Adrenal gland (tissue), 12 donors: Measurements from ENCODE around the gene GNAI3. TPM values are rescaled to one million over a fixed set of nuclear protein-coding genes. Genes with fewer than 3 reads are reported as not detected.

ENCODE experiments used
- DNase-seq, 7 donors: peaks; one replicate each; pipeline ENCODE4 v3.0.0-alpha.2; 2019 to 2020
- H3K27ac ChIP-seq, 5 donors: fragments of 200-600 bp; sonication (generic) in 4 of 5; 1 replicate in 3 of 5; 2 replicates in 2 of 5; pipeline versions ENCODE4 v1.5.1 to v1.8.0; 2016 to 2020; ENCODE audit warnings: mild to moderate bottlenecking in 1 of 5
- H3K27me3 ChIP-seq: fragments of 200-600 bp; 2 replicates; pipeline ENCODE4 v1.8.0; 2021
- H3K36me3 ChIP-seq, 2 donors: fragments of 200-600 bp; replicated peaks in 1 of 2; 1 replicate in 1 of 2; 2 replicates in 1 of 2; pipeline versions ENCODE4 v1.5.1 to v1.8.0; 2018 to 2022
- H3K4me1 ChIP-seq, 2 donors: fragments of 200-600 bp; replicated peaks in 1 of 2; 1 replicate in 1 of 2; 2 replicates in 1 of 2; pipeline versions ENCODE4 v1.5.1 to v1.8.0; 2018 to 2021
- H3K4me3 ChIP-seq, 4 donors: fragments of 200-600 bp; sonication (generic) in 3 of 4; one replicate each; pipeline ENCODE4 v1.5.1; 2016 to 2018
- H3K9me3 ChIP-seq, 3 donors: fragments of 200-600 bp; sonication (generic) in 1 of 3; replicated peaks in 1 of 3; 1 replicate in 2 of 3; 2 replicates in 1 of 3; pipeline versions ENCODE4 v1.5.1 to v1.8.0; 2016 to 2021
- POLR2A ChIP-seq, 2 donors: fragments of 450-650 bp; IDR thresholded peaks; one replicate each; pipeline ENCODE4 v1.6.1; 2017; ENCODE audit warnings: antibody characterized with exemption in 2 of 2, mild to moderate bottlenecking in 2 of 2, moderate library complexity in 1 of 2
- WGBS, 4 donors: extraction: QIAGEN DNeasy Blood & Tissue Kit in 2 of 4; methylation state at CpG; one replicate each; pipeline versions ENCODE4 v1.1.5 to v1.1.7; 2013 to 2017; 5-methylcytosine and 5-hydroxymethylcytosine counted together
- intact Hi-C, 2 donors: fragments of 100-400 bp; cut with DNase I; formaldehyde crosslinking; loops; one replicate each; pipeline versions ENCODE4 v1.14.1 to v1.15.0; 2022 to 2023
- polyA plus RNA-seq, 3 donors: library from polyadenylated mRNA; stranded (reverse); fragments of 200-250 nt in 2 of 3; fragments of 350-450 nt in 1 of 3; fragmentation: Illumina TruSeq in 1 of 3; extraction: RNeasy Lipid Tissue Mini Kit (QIAGEN cat#74804) in 1 of 3; gene quantifications; one replicate each; pipeline ENCODE4 v1.2.3, GENCODE V29; 2013 to 2014
- total RNA-seq, 9 donors: library from RNA; depleted of rRNA in 4 of 9; stranded (reverse); fragments of >200 nt in 4 of 9; fragments of 120-200 nt in 1 of 9; fragmentation: NEBNext Ultra II Directional in 1 of 9; extraction: Animal tissue kit (Norgen Biotek cat#: 25700) in 1 of 9; gene quantifications; one replicate each; pipeline versions ENCODE4 v1.1.0 to v1.2.4, GENCODE V29; 2013 to 2023
- TF ChIP-seq, protein P1 (sequence below), 6 experiments: fragments of 450-650 bp in 4 of 6; fragments of 200-600 bp in 2 of 6; sonication (generic) in 1 of 6; IDR thresholded peaks; 1 replicate in 5 of 6; 2 replicates in 1 of 6; pipeline versions ENCODE4 v1.5.1 to v1.8.0; 2016 to 2021; ENCODE audit warnings: antibody characterized with exemption in 6 of 6, mild to moderate bottlenecking in 2 of 6, moderate library complexity in 1 of 6
- donor health status: healthy with polysubstance abuse.
- donor health status: Bipolar disorder and iron deficiency.
- donor health status: DM: yes; HTN: yes; CAD: no.
- donor health status: DM: no; HTN: no; CAD: no.
- donor health status: DM: no; HTN: no; CAD: no.
- donor health status: DM: yes; HTN: yes; CAD: no.

GNAI3 gene
- total and polyA plus RNA-seq, 12 donors = 1.6 to 12.0 (median 5.6) TPM

DNA sequence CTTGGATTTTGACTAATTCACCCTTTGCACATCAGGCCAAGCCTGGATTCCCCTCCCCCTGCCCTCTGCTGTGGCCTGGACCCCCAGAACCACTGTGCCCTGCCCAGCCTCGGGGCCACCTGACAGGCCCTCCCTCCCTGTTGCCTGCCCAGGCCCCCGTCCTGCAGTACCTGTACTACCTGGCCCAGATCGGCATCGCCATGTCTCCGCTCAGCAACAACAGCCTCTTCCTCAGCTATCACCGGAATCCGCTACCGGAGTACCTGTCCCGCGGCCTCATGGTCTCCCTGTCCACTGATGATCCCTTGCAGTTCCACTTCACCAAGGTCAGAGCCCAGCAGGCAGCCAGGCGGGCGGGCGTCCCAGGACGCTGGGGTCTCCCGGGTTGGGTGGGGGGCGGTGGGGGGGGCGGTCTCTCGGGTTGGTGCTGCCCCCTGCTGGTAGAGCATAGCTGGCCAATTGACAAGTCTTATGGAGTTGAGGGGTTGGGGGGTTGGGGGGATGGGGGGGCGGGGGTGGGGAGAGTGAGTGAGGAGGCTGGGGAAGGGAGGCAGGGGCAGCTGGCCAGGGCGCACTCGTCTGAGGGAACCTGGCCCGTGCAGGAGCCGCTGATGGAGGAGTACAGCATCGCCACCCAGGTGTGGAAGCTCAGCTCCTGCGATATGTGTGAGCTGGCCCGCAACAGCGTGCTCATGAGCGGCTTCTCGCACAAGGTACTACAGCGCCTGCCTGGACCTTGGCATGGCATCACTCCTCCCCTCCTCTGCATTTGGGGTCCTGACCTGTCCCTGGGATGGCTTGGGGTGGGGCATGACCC, 81.9 kb downstream of the GNAI3 start:
- peak in 3 of 7 donors; percentile 16 to 55 (median 37) for DNase-seq
- H3K4me1 ChIP-seq = no peaks in the 10 kb centered on the region
- no peaks in the 10 kb centered on the region for H3K27me3 ChIP-seq
- H3K4me3 ChIP-seq = no peak overlapping the region
- peak overlapping the region in 1 of 5 donors; percentile 21 for H3K27ac ChIP-seq
- intact Hi-C loops = no loop called here
- peaks cover 0 to 53% of the 10 kb centered on the region in 2 donors for H3K36me3 ChIP-seq
- TF ChIP-seq POLR2A (IDR thresholded peaks at IDR 0.05) = no peak
- TF ChIP-seq, protein P1, sequence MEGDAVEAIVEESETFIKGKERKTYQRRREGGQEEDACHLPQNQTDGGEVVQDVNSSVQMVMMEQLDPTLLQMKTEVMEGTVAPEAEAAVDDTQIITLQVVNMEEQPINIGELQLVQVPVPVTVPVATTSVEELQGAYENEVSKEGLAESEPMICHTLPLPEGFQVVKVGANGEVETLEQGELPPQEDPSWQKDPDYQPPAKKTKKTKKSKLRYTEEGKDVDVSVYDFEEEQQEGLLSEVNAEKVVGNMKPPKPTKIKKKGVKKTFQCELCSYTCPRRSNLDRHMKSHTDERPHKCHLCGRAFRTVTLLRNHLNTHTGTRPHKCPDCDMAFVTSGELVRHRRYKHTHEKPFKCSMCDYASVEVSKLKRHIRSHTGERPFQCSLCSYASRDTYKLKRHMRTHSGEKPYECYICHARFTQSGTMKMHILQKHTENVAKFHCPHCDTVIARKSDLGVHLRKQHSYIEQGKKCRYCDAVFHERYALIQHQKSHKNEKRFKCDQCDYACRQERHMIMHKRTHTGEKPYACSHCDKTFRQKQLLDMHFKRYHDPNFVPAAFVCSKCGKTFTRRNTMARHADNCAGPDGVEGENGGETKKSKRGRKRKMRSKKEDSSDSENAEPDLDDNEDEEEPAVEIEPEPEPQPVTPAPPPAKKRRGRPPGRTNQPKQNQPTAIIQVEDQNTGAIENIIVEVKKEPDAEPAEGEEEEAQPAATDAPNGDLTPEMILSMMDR (IDR thresholded peaks at IDR 0.05) = peak in 3 of 6 experiments; percentile 3 to 46 (median 21)
- H3K9me3 ChIP-seq = no peaks in the 10 kb centered on the region
- 69 to 85% (median 72%) methylated on average over 11 to 30 of the region's 30 CpGs for WGBS, 4 donors

GRCh38 chr1:109630898-109631512, 82.6 kb downstream of the GNAI3 start:
- intact Hi-C loops = no loop called here

GRCh38 chr1:109631513-109632505, 83.4 kb downstream of the GNAI3 start:
- 86 to 91% (median 88%) methylated on average over 7 to 16 of the region's 16 CpGs for WGBS, 4 donors
- Histone ChIP-seq H3K9me3 (no peaks in the 10 kb centered on the region), H3K4me3 (no peak overlapping the region), H3K27me3 (no peaks in the 10 kb centered on the region), H3K27ac (peak overlapping the region in 1 of 5 donors; percentile 56), H3K4me1 (peaks cover 0 to 11% of the 10 kb centered on the region in 2 donors), H3K36me3 (peaks cover 0 to 43% of the 10 kb centered on the region in 2 donors)
- intact Hi-C loops = no loop called here
- peak in 2 of 7 donors; percentile 19 to 48 for DNase-seq
- TF ChIP-seq, protein P1 (IDR thresholded peaks at IDR 0.05) = no peak
- no peak for TF ChIP-seq POLR2A (IDR thresholded peaks at IDR 0.05)

More at GRCh38 chr1:109630898-109631512, 82.6 kb downstream of the GNAI3 start:
- Histone ChIP-seq H3K27ac (peak overlapping the region in 1 of 5 donors; percentile 56), H3K4me3 (no peak overlapping the region), H3K9me3 (no peaks in the 10 kb centered on the region), H3K36me3 (peaks cover 0 to 51% of the 10 kb centered on the region in 2 donors), H3K27me3 (no peaks in the 10 kb centered on the region), H3K4me1 (peaks cover 0 to 4% of the 10 kb centered on the region in 2 donors)
- DNase-seq = peak in 1 of 7 donors; percentile 24
- 90 to 92% (median 91%) methylated on average over 5 to 14 of the region's 14 CpGs for WGBS, 4 donors
- no peak for TF ChIP-seq POLR2A (IDR thresholded peaks at IDR 0.05)
- TF ChIP-seq, protein P1 (IDR thresholded peaks at IDR 0.05) = no peak
